Islet of Langerhans (tissue), 1 donor: ENCODE measurements around the gene SIT1.

Experiments
- FAIRE-seq: peaks from one replicate; lab custom pipeline; 2011; peaks lifted over from hg19 to GRCh38; lab: Jason Lieb, UNC

SIT1 gene

GRCh38 chr9:35605351-35606137 lies 45.2 kb downstream of the SIT1 start:
- FAIRE-seq = no peak

GRCh38 chr9:35604578-35605350 lies 46.0 kb downstream of the SIT1 start, which contains the start of gene TESK1:
Gene TESK1 (plus strand): TSS chr9:35605262. CDS start chr9:35605620, 358 bp downstream.
- no peak for FAIRE-seq

GRCh38 chr9:35603986-35604577 lies 46.6 kb downstream of the SIT1 start:
- FAIRE-seq = peak; percentile 47

- FAIRE-seq = no peak
Measured at GRCh38 chr9:35603506-35603985, 47.2 kb downstream of the SIT1 start.

GRCh38 chr9:35599763-35600604 lies 50.7 kb downstream of the SIT1 start:
- no peak for FAIRE-seq
